ENCODE results near the gene SNAP91. TPM values are rescaled to one million over a fixed set of nuclear protein-coding genes. Genes with fewer than 3 reads are reported as not detected.
"Not testable (repeated sequence)": the region's sequence is repeated elsewhere in the genome, so short reads cannot be mapped to it uniquely, and the experiment has no call there.

The SNAP91 gene
- total RNA-seq, 2 experiments from 2014 or later = not detected

GRCh38 chr6:83558975-83559374 is 149.9 kb downstream of the SNAP91 start:
- Mint-ChIP-seq H3K36me3 (ENCODE audit: low read depth) (no peaks in the 10 kb centered on the region), H3K4me1 (no peaks in the 10 kb centered on the region), H3K27ac (no peak overlapping the region), H3K4me3 (no peak overlapping the region), H3K9me3 (peaks cover 2% of the 10 kb centered on the region), H3K27me3 (no peaks in the 10 kb centered on the region)
- ChIA-PET CTCF (no interaction called here), POLR2A (no interaction called here)
- DNase-seq = no peak

- Mint-ChIP-seq H3K27me3 (no peaks in the 10 kb centered on the region), H3K27ac (no peak overlapping the region), H3K36me3 (ENCODE audit: low read depth) (no peaks in the 10 kb centered on the region), H3K4me3 (no peak overlapping the region), H3K4me1 (no peaks in the 10 kb centered on the region), H3K9me3 (no peaks in the 10 kb centered on the region)
- DNase-seq = no peak
- POLR2A ChIA-PET = no interaction called here
- CTCF ChIA-PET = no interaction called here
Observed at GRCh38 chr6:83556871-83557270, 152.0 kb downstream of the SNAP91 start.

- H3K4me1 Mint-ChIP-seq; H3K36me3 Mint-ChIP-seq (ENCODE audit: low read depth); DNase-seq; H3K9me3 Mint-ChIP-seq; CTCF ChIA-PET; POLR2A ChIA-PET; H3K27ac Mint-ChIP-seq; H3K27me3 Mint-ChIP-seq; H3K4me3 Mint-ChIP-seq: not testable (repeated sequence)
Observed at GRCh38 chr6:83551748-83552147, 157.2 kb downstream of the SNAP91 start.

GRCh38 chr6:83550482-83550881 is 158.4 kb downstream of the SNAP91 start:
- peaks cover 13% of the 10 kb centered on the region for H3K4me1 Mint-ChIP-seq
- not testable (repeated sequence) for H3K27ac Mint-ChIP-seq

GRCh38 chr6:83546636-83547035 is 162.3 kb downstream of the SNAP91 start:
- DNase-seq = peak; percentile 28
- POLR2A ChIA-PET = no interaction called here
- H3K36me3 Mint-ChIP-seq (ENCODE audit: low read depth) = peaks cover 4% of the 10 kb centered on the region
- peak overlapping the region; percentile 31 for H3K27ac Mint-ChIP-seq
- H3K4me3 Mint-ChIP-seq = no peak overlapping the region
- peaks cover 13% of the 10 kb centered on the region for H3K4me1 Mint-ChIP-seq
- CTCF ChIA-PET = interaction anchor here (1.3 to 2.4 kb wide), 2 partner anchors 11 to 481 kb away, joined by 5 to 10 read pairs; partner anchors contain the start of gene UBE3D
- peaks cover 6% of the 10 kb centered on the region for H3K27me3 Mint-ChIP-seq
- peaks cover 2% of the 10 kb centered on the region for H3K9me3 Mint-ChIP-seq

More at GRCh38 chr6:83550482-83550881, 158.4 kb downstream of the SNAP91 start:
- DNase-seq; H3K36me3 Mint-ChIP-seq (ENCODE audit: low read depth); H3K27me3 Mint-ChIP-seq; H3K9me3 Mint-ChIP-seq; H3K4me3 Mint-ChIP-seq; POLR2A ChIA-PET: not testable (repeated sequence)
- CTCF ChIA-PET = interaction anchor here (2.2 kb wide), 1 partner anchor 15 kb away, joined by 9 read pairs; no protein-coding TSS in a partner anchor

- H3K4me3 Mint-ChIP-seq = no peak overlapping the region
- no peaks in the 10 kb centered on the region for H3K4me1 Mint-ChIP-seq
- no peaks in the 10 kb centered on the region for H3K36me3 Mint-ChIP-seq (ENCODE audit: low read depth)
- no peak for DNase-seq
- peaks cover 6% of the 10 kb centered on the region for H3K27me3 Mint-ChIP-seq
- H3K9me3 Mint-ChIP-seq = no peaks in the 10 kb centered on the region
- no peak overlapping the region for H3K27ac Mint-ChIP-seq
- ChIA-PET CTCF (no interaction called here), POLR2A (no interaction called here)
Observed at GRCh38 chr6:83539678-83540077, 169.2 kb downstream of the SNAP91 start.

- Mint-ChIP-seq H3K27me3 (no peaks in the 10 kb centered on the region), H3K36me3 (ENCODE audit: low read depth) (no peaks in the 10 kb centered on the region), H3K4me1 (no peaks in the 10 kb centered on the region), H3K9me3 (no peaks in the 10 kb centered on the region), H3K27ac (no peak overlapping the region), H3K4me3 (no peak overlapping the region)
- ChIA-PET POLR2A (interaction anchor here (0.8 kb wide), 1 partner anchor 1321 kb away, joined by 3 read pairs; no protein-coding TSS in a partner anchor), CTCF (interaction anchor here (0.7 to 1.7 kb wide), 9 partner anchors 10 to 471 kb away, joined by 3 to 11 read pairs (median 3); partner anchors contain the start of gene UBE3D)
- DNase-seq = no peak
Observed at GRCh38 chr6:83536647-83537589, 172.0 kb downstream of the SNAP91 start.

GRCh38 chr6:83536034-83536646 is 172.8 kb downstream of the SNAP91 start:
- CTCF ChIA-PET = interaction anchor here (0.7 to 1.7 kb wide), 9 partner anchors 11 to 470 kb away, joined by 3 to 11 read pairs (median 3); partner anchors contain the start of gene UBE3D
- no peaks in the 10 kb centered on the region for H3K4me1 Mint-ChIP-seq
- peak; percentile 54 for DNase-seq
- no peaks in the 10 kb centered on the region for H3K9me3 Mint-ChIP-seq
- H3K27ac Mint-ChIP-seq = no peak overlapping the region
- H3K27me3 Mint-ChIP-seq = no peaks in the 10 kb centered on the region
- POLR2A ChIA-PET = interaction anchor here (0.8 kb wide), 1 partner anchor 1320 kb away, joined by 3 read pairs; no protein-coding TSS in a partner anchor
- H3K4me3 Mint-ChIP-seq = no peak overlapping the region
- H3K36me3 Mint-ChIP-seq (ENCODE audit: low read depth) = no peaks in the 10 kb centered on the region

GRCh38 chr6:83518816-83519480 is 190.0 kb downstream of the SNAP91 start:
- no peaks in the 10 kb centered on the region for H3K4me1 Mint-ChIP-seq
- POLR2A ChIA-PET = no interaction called here
- CTCF ChIA-PET = interaction anchor here (1.0 kb wide), 1 partner anchor 298 kb away, joined by 3 read pairs; no protein-coding TSS in a partner anchor

GRCh38 chr6:83517500-83517899 is 191.4 kb downstream of the SNAP91 start:
- Mint-ChIP-seq H3K27me3 (peaks cover 18% of the 10 kb centered on the region), H3K9me3 (no peaks in the 10 kb centered on the region), H3K27ac (no peak overlapping the region), H3K36me3 (ENCODE audit: low read depth) (no peaks in the 10 kb centered on the region), H3K4me1 (no peaks in the 10 kb centered on the region), H3K4me3 (no peak overlapping the region)
- POLR2A ChIA-PET = no interaction called here
- CTCF ChIA-PET = no interaction called here
- DNase-seq = no peak

More at GRCh38 chr6:83518816-83519480, 190.0 kb downstream of the SNAP91 start:
- Mint-ChIP-seq H3K9me3 (no peaks in the 10 kb centered on the region), H3K27me3 (peaks cover 8% of the 10 kb centered on the region), H3K27ac (no peak overlapping the region), H3K4me3 (no peak overlapping the region), H3K36me3 (ENCODE audit: low read depth) (no peaks in the 10 kb centered on the region)
- no peak for DNase-seq

GRCh38 chr6:83514866-83515466 is 193.9 kb downstream of the SNAP91 start:
- no peak overlapping the region for H3K4me3 Mint-ChIP-seq
- peak; percentile 20 for DNase-seq
- peaks cover 36% of the 10 kb centered on the region for H3K27me3 Mint-ChIP-seq
- no peaks in the 10 kb centered on the region for H3K36me3 Mint-ChIP-seq (ENCODE audit: low read depth)
- H3K4me1 Mint-ChIP-seq = peaks cover 6% of the 10 kb centered on the region
- POLR2A ChIA-PET = interaction anchor here (1.3 kb wide), 1 partner anchor 447 kb away, joined by 3 read pairs; the partner anchor contains the start of gene DOP1A
- no peaks in the 10 kb centered on the region for H3K9me3 Mint-ChIP-seq
- CTCF ChIA-PET = interaction anchor here (0.6 to 5.3 kb wide), 10 partner anchors 10 to 452 kb away, joined by 3 to 72 read pairs (median 5); partner anchors contain the start of genes DOP1A and UBE3D
- no peak overlapping the region for H3K27ac Mint-ChIP-seq

- Mint-ChIP-seq H3K4me3 (no peak overlapping the region), H3K27me3 (peaks cover 34% of the 10 kb centered on the region), H3K9me3 (no peaks in the 10 kb centered on the region), H3K4me1 (peaks cover 6% of the 10 kb centered on the region), H3K36me3 (ENCODE audit: low read depth) (no peaks in the 10 kb centered on the region), H3K27ac (no peak overlapping the region)
- no peak for DNase-seq
- ChIA-PET CTCF (interaction anchor here (0.6 to 5.3 kb wide), 12 partner anchors 9 to 451 kb away, joined by 3 to 72 read pairs (median 5); partner anchors contain the start of genes DOP1A and UBE3D), POLR2A (interaction anchor here (1.3 kb wide), 1 partner anchor 447 kb away, joined by 3 read pairs; the partner anchor contains the start of gene DOP1A)
Observed at GRCh38 chr6:83514466-83514865, 194.4 kb downstream of the SNAP91 start.

All from activated CD4-positive, alpha-beta memory T cell treated with anti-CD3 and anti-CD28 coated beads, Interleukin-2, amount 10 ng/mL, durations not matched to agents 7 days and 5 days (primary cell).